Measurements from ENCODE around the gene TNK2.

Gene TNK2

DNA sequence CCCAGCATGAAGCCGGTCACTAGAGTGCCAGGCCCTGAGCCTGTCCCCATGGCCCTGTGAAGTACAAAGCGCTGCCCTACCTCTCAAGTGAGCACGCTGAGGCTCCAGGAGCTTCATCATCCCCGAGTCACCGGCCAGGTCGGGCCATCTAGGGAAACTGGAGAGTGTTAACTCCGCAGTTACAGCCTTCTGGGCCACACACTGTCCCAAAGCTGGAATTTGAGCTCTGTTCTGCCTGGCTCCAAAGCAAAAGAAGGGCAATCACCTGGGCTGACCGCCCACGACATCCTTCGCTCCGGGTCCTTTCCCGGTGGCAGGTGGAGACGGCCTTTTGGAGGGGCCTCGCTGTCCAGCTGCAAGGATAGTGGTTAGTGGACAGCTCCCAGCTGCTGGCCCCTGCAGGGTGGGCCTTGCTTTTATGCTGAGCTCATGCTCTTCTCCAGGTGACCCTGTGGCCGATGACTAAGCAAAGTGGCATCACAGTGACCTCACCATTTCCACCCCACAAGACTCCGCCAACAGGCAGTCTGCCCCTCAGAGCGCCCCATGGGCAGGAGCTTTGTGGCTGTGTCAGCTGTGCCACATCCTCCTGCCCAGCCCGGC, 93.1 kb downstream of the TNK2 start:
- no peak overlapping the region for H3K4me3 ChIP-seq (ENCODE audit: low read depth, low read length)
- TF ChIP-seq, protein P1, sequence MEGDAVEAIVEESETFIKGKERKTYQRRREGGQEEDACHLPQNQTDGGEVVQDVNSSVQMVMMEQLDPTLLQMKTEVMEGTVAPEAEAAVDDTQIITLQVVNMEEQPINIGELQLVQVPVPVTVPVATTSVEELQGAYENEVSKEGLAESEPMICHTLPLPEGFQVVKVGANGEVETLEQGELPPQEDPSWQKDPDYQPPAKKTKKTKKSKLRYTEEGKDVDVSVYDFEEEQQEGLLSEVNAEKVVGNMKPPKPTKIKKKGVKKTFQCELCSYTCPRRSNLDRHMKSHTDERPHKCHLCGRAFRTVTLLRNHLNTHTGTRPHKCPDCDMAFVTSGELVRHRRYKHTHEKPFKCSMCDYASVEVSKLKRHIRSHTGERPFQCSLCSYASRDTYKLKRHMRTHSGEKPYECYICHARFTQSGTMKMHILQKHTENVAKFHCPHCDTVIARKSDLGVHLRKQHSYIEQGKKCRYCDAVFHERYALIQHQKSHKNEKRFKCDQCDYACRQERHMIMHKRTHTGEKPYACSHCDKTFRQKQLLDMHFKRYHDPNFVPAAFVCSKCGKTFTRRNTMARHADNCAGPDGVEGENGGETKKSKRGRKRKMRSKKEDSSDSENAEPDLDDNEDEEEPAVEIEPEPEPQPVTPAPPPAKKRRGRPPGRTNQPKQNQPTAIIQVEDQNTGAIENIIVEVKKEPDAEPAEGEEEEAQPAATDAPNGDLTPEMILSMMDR (IDR thresholded peaks at IDR 0.05; ENCODE audit: borderline replicate concordance, insufficient read depth, low read depth, low read length) = no peak

DNA sequence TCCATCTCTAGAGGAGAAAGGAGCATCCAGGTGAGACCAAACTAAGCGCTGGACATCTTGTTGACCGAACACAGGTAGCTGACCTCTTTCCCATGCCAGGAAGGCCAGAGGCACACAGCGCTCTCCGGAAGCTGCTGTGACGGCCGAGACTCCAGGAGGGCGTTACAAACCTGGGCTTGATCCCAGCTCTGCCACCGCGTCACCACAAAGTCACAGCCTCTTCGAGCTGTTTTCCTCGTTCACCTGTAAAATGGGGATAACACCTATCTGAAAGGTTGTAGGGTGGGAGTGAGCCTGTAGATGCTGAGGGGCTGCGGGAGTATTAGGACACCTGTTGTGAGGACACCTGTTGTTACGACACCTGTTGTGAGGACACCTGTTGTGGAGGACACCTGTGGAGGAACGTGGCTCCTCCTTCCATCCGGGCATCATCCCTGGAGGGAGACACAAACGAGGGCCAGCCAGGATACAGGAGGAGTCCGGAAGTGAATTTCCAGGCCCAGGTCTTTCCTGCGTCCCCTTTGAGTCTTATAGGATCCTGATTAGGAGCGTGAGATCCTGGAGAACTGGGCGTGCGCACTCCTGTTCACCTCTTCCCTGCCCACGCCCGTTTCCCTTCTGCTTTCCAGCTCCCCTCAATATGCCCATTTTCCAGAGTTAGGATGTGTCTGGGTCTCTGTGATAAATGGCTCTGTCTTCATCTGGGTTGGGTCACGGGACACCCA, 94.3 kb downstream of the TNK2 start:
- TF ChIP-seq, protein P1 (IDR thresholded peaks at IDR 0.05; ENCODE audit: borderline replicate concordance, insufficient read depth, low read depth, low read length) = no peak
- no peak overlapping the region for H3K4me3 ChIP-seq (ENCODE audit: low read depth, low read length)
